GM18508 (cell line): Measurements from ENCODE around the gene NDOR1.

Source experiments
- ATAC-seq: cut with Tn5 transposase; IDR thresholded peaks from one replicate; pipeline ENCODE4 v1.9.1; 2021; ENCODE audit warnings: moderate number of reproducible peaks; ENCODE audit not compliant: insufficient read depth, unreplicated experiment

NDOR1 gene

GRCh38 chr9:137195525-137196220 is 9.8 kb upstream of the NDOR1 start:
- ATAC-seq = no peak

DNA sequence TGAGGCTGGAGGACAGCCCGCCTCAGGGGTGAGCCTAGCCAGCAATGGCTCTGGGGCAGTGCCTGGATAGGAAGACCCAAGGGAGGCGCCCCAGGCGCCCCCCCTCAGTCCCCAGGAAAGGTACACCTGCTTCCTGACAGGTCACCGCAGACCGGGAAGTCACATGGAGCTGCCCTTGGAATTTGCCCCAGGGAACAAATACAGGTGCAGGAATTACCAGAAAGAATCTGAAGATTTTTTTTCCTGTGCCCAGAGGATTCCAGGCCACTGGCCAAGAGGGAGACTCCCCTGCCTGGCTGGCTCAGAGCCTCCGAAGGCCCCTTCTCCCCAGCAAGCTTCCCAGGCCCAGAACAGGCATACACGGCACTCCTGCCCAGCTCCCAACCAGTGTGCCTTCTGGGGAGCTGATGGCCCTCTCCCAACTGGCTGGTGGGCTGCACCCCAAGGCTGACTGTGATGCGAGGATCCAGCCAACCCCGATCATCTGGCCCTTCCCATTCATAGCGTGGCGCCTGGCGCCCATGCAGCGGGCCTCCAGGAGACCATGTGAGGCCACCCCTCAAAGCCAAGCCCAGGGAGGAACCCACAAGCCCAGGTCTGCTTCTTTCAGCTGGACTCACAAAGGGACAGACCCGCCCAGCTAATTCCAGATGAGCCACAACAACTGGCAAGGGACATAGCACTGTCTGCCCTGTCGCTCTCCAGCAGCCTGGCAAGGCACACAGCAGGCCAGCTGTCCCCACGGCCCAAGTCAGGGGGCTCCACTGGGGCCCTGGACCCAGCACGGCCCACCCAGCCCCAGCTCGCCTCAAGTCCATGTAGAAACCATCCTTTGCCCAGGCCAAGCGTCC is 7.2 kb upstream of the NDOR1 start:
- ATAC-seq = no peak

- ATAC-seq = no peak
Measured at GRCh38 chr9:137198902-137199283, 6.6 kb upstream of the NDOR1 start.

GRCh38 chr9:137199411-137200121 is 5.9 kb upstream of the NDOR1 start:
- no peak for ATAC-seq

- ATAC-seq = peak; percentile 69
Measured at GRCh38 chr9:137200311-137201204, 4.9 kb upstream of the NDOR1 start, which contains the start of gene TPRN. TSS of gene TPRN (minus strand) at chr9:137200741. CDS start at chr9:137200711, 30 bp downstream.

- ATAC-seq = no peak
Measured at GRCh38 chr9:137201205-137201868, 4.2 kb upstream of the NDOR1 start.

DNA sequence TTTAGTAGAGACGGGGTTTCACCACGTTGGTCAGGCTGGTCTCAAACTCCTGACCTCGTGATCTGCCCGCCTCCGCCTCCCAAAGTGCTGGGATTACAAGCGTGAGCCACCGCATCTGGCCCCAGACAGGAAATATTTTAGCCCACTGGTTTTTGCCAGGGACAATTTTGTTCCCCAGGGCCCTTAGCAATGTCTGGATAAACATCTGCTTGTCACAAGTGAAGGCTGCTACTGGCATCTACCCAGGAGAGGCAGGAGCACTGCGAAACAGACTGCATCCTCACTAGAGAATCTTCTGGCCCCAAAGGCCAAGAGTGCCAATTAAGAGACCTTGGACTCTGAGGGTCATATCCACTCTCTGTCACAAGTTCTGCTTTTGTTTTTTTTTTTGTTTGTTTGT is 2.5 kb upstream of the NDOR1 start:
- ATAC-seq = no peak

DNA sequence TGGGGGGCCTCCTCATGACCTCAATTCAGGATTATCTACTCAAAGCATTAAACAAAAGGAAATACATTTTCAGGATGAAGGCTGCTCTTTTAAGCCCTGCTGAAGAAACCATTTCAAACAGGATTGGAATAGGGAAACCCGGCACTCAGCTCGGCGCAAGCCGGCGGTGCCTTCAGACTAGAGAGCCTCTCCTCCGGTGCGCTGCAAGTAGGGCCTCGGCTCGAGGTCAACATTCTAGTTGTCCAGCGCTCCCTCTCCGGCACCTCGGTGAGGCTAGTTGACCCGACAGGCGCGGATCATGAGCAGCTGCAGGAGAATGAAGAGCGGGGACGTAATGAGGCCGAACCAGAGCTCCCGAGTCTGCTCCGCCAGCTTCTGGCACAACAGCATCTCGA is 772 bp upstream of the NDOR1 start:
- no peak for ATAC-seq

- ATAC-seq = no peak
Measured at GRCh38 chr9:137206602-137207001, 1.1 kb downstream of the NDOR1 start.

DNA sequence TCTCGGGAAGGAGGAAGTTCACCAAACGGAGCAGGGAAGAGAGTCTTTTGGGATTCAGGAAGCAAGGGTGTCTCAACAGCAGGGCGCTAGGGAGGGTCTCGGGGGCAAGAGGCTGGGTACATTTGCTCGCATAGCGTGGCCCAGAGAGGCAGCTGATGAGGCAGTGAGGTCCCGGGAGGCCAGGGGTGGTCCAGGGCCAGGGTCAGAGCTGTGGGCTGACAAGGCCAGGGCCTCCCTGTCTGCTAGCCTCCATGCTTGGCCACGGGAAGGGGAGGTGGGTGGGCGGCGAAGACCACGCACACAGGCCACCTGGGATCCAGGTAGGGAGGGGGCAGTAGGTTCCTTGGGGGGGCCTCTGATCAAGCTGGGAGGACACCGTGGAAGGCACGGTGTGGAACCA is 6.0 kb downstream of the NDOR1 start:
- ATAC-seq = no peak

GRCh38 chr9:137212520-137212919 is 7.0 kb downstream of the NDOR1 start:
- no peak for ATAC-seq

- no peak for ATAC-seq
Measured at GRCh38 chr9:137213160-137214060, 7.9 kb downstream of the NDOR1 start.

GRCh38 chr9:137214620-137215019 is 9.1 kb downstream of the NDOR1 start:
- ATAC-seq = no peak

DNA sequence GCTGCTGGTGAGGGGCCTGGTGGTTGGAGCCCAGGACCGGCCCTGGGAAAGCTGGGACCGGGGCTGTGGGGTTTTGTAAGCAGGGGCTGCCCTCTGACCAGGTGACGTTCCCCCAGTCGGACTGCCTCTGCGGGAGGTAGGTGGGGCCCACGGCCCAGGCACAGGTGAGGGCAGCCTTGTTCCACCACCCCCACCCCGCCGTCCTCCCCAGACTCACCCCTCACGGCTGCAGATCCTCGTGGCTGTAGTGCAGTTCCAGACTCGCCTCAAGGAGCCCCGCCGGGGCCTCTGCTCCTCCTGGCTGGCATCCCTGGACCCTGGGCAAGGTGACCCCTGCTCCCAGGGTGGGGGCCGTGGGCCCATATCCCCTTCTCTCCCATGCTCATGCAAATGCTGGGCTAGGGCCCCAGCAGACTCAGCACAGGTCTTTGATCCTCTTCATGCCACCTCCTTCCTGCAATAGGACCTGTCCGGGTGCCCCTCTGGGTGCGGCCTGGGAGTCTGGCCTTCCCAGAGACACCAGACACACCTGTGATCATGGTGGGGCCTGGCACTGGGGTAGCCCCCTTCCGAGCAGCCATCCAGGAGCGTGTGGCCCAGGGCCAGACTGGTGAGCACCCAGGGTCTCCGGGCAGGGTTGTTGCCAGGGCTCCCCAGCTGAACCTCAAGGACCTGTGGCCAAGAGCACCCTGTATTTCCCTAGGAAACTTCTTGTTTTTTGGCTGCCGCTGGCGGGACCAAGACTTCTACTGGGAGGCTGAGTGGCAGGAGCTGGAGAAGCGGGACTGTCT is 9.9 kb downstream of the NDOR1 start:
- ATAC-seq = no peak

DNA sequence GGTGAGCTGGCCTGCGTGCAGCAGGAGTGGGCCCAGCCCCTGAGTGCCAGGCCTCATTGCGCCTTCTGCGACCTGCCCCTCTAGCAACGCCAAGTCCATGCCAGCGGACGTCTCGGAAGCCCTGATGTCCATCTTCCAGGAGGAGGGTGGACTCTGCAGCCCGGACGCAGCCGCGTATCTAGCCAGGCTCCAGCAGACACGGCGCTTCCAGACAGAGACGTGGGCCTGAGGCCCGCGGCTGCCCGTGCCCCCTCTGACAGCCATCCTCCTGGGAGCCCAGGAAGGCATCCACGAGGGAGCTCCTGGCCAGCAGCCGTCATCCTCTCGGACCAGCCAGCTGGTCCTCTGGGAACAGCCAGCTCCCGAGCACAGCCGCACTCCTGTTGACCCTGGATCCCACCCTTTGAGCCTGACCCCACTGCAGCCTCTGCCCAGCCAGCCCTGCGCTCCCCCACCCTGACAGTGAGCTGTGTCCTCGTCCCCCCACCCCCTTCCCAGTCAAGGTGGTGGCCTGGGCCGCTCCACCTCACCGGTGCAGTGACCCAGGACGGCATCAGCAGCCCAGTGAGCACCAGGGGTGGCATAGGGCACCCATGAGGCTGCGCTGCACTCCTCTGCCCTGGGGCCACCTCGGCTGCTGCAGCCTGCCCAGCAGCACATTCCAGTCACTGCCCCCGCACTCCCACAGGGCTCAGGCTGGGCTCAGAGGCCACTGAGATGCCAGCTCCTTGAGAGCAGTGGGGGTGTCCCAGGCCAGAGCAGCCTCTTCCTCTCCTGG is 10.9 kb downstream of the NDOR1 start:
- ATAC-seq = no peak

- ATAC-seq = no peak
Measured at GRCh38 chr9:137217276-137218211, 12.0 kb downstream of the NDOR1 start.
